ENCODE measurements around the gene SSTR3. TPM values are rescaled to one million over a fixed set of nuclear protein-coding genes. Genes with fewer than 3 reads are reported as not detected.

SSTR3 gene
- total and polyA plus RNA-seq, 10 of the 15 experiments (the other 5 are each of a cell fraction or from before 2014, with no cell fraction given), result 0.03 to 4.5 (median 2.4) TPM

- TF ChIP-seq SMAD1 (IDR thresholded peaks at IDR 0.05; ENCODE audit: low read depth, partially characterized antibody) (no peak), ZNF217 (IDR thresholded peaks at IDR 0.05) (no peak), RAD21 (IDR thresholded peaks at IDR 0.05; ENCODE audit: insufficient read depth, low read depth, low read length) (no peak), BACH1 (IDR thresholded peaks at IDR 0.05; ENCODE audit: borderline replicate concordance) (no peak), ZNF24 (IDR thresholded peaks at IDR 0.05) (no peak), TCF7 (IDR thresholded peaks at IDR 0.05; ENCODE audit: borderline replicate concordance) (no peak), SREBF2 (IDR thresholded peaks at IDR 0.05; ENCODE audit: low read length) (no peak), EED (IDR thresholded peaks at IDR 0.05; ENCODE audit: low read depth) (no peak), YY1 (IDR thresholded peaks at IDR 0.05; ENCODE audit: low read depth, low read length) (no peak), CREB1 (IDR thresholded peaks at IDR 0.05; ENCODE audit: low read depth) (no peak), PAX5 (IDR thresholded peaks at IDR 0.05; ENCODE audit: borderline replicate concordance, low read depth, low read length) (no peak), STAT3 (IDR thresholded peaks at IDR 0.05; ENCODE audit: low read depth, low read length) (no peak), SREBF1 (IDR thresholded peaks at IDR 0.05; ENCODE audit: low read length) (no peak), NFYA (IDR thresholded peaks at IDR 0.05; ENCODE audit: borderline replicate concordance, low read depth, low read length) (no peak), SPI1 (IDR thresholded peaks at IDR 0.05; ENCODE audit: borderline replicate concordance, insufficient read depth, low read depth, low read length) (no peak), CREM (IDR thresholded peaks at IDR 0.05; ENCODE audit: low read depth) (no peak), MEF2B (IDR thresholded peaks at IDR 0.05; ENCODE audit: partially characterized antibody, poor library complexity, severe bottlenecking) (no peak), HSF1 (IDR thresholded peaks at IDR 0.05; ENCODE audit: low read depth, low read length) (no peak), RCOR1 (conservative IDR thresholded peaks at IDR 0.05; ENCODE audit: low read depth, low read length) (no peak)
- H3K9ac ChIP-seq (ENCODE audit: control insufficient read depth, insufficient read depth, low read length), result no peak overlapping the region
- DNase-seq (ENCODE audit: low read depth, low spot score) (no peak), FAIRE-seq (no peak), ATAC-seq (no peak)
- WGBS (ENCODE audit: insufficient coverage, insufficient replicate concordance, low lambda C conversion rate, missing lambda C conversion rate), result 76% methylated on average over 3 of the region's 4 CpGs
- no TSS peak for BruUV-seq (replicated peaks)
- peaks cover 8% of the 10 kb centered on the region; the same call in 1 of the 2 replicates for H3K4me1 ChIP-seq (ENCODE audit: control insufficient read depth, insufficient read depth, low read length)
- no peaks in the 10 kb centered on the region for H4K20me1 ChIP-seq (ENCODE audit: control insufficient read depth, insufficient read depth)
- H3K27ac ChIP-seq (ENCODE audit: control insufficient read depth, insufficient read depth), result no peak overlapping the region
- H3K79me2 ChIP-seq (ENCODE audit: control insufficient read depth, insufficient read depth, low read length), result no peaks in the 10 kb centered on the region
- H3K27me3 ChIP-seq (replicated peaks in 1 of 2; ENCODE audit: control insufficient read depth in 2 of 2, insufficient read depth in 2 of 2, low read length in 1 of 2), result no peaks in the 10 kb centered on the region
- no peak overlapping the region for H3K4me2 ChIP-seq (ENCODE audit: control insufficient read depth, insufficient read depth)
- no peaks in the 10 kb centered on the region; the same call in 2 of the 3 replicates for H3K9me3 ChIP-seq (replicated peaks; ENCODE audit: control insufficient read depth, insufficient read depth, low read length)
- in situ Hi-C loops (cut with MboI) (no loop called here), intact Hi-C loops (cut with micrococcal nuclease; ENCODE audit: unreplicated experiment) (loop anchor here (10.0 kb wide), 2 partner anchors 46 to 406 kb away; partner anchors contain the start of gene IL2RB)
- H3K4me3 ChIP-seq, result no peak overlapping the region
- ChIA-PET RAD21 (ENCODE audit: unreplicated experiment) (no interaction called here), SMC1A (ENCODE audit: uncharacterized antibody, unreplicated experiment) (interaction anchor here (0.9 to 5.5 kb wide), 5 partner anchors 20 to 52 kb away, joined by 3 to 64 read pairs (median 3); no protein-coding TSS in a partner anchor), POLR2A (no interaction called here), CTCF (interaction anchor here (1.1 to 6.4 kb wide), 3 partner anchors 9 to 23 kb away, joined by 3 to 53 read pairs (median 4); no protein-coding TSS in a partner anchor)
- no peak overlapping the region for H2AFZ ChIP-seq (ENCODE audit: control insufficient read depth, low read depth, low read length)
- no peaks in the 10 kb centered on the region for H3K36me3 ChIP-seq (ENCODE audit: control insufficient read depth in 2 of 2, insufficient read depth in 2 of 2, low read length in 1 of 2)
Measured at GRCh38 chr22:37190262-37190780, 22.0 kb downstream of the SSTR3 start.

Data from GM12878 (cell line).